Activated naive CD4-positive, alpha-beta T cell treated with anti-CD3 and anti-CD28 coated beads, Interleukin-2, amount 10 ng/mL, durations not matched to agents 7 days and 5 days (primary cell): ENCODE results near the gene EAF1.
"Not testable (repeated sequence)": the region's sequence is repeated elsewhere in the genome, so short reads cannot be mapped to it uniquely, and the experiment has no call there.

ENCODE experiments used
- CTCF ChIA-PET: fragments of 350-600 bp; sonication (Branson Sonifier 250); formaldehyde crosslinking; loops from one replicate; lab custom pipeline; 2021; ENCODE audit warnings: antibody characterized with exemption; lab: Charles Lee
- DNase-seq: peaks from one replicate; pipeline ENCODE4 v3.0.0-alpha.2; 2020
- H3K27ac Mint-ChIP-seq: one replicate; pipeline ENCODE4 v1.8.0; 2021; ENCODE audit warnings: mild to moderate bottlenecking, moderate library complexity, mixed read lengths
- H3K27me3 Mint-ChIP-seq: one replicate; pipeline ENCODE4 v1.8.0; 2021; ENCODE audit warnings: mild to moderate bottlenecking, mixed read lengths
- H3K36me3 Mint-ChIP-seq: one replicate; pipeline ENCODE4 v1.8.0; 2021; ENCODE audit warnings: mixed read lengths
- H3K4me1 Mint-ChIP-seq: one replicate; pipeline ENCODE4 v1.8.0; 2021; ENCODE audit warnings: mixed read lengths
- H3K4me3 Mint-ChIP-seq: one replicate; pipeline ENCODE4 v1.8.0; 2021; ENCODE audit warnings: mild to moderate bottlenecking, moderate library complexity, mixed read lengths
- H3K9me3 Mint-ChIP-seq: one replicate; pipeline ENCODE4 v1.8.0; 2021; ENCODE audit warnings: mixed read lengths

The EAF1 gene

DNA sequence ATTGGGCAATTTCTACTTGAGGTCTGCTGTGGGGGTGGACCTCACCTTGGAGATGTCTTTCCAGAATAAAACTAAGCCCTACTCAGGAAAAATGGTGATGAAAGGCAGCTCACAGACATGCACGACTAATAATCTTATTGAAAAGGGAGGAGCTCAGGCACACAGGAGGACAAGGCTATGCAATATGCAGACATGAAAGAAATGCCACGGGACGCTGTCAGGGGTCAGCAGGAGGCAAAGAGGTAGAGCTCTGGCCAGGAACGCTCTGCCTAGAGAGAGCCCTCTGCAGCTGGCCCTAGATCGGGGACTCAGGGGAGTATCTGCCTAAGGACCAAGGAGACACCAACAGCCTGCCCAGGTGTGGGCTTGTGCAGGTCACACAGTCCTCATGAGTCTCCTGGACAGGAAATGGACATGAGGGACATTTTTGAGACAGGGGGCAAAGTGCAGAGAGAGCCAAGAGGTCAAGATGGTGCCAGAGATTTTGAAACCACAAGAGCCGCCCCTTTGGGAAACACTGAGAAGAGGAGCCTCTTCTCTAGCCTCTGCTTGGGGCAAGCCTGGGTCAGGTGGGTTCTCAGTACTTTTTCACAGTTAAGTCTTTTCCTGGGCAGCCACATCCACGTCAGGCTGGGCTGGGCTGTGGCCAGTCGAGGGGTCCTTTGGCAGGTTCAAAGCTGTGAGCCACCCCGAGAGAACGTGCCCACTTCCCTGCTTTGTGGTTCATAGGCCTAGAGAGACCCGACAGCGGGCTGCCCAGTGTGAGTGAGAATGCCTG lies 23.2 kb downstream of the EAF1 start:
- Mint-ChIP-seq H3K27me3 (no peaks in the 10 kb centered on the region), H3K4me3 (no peak overlapping the region), H3K4me1 (no peaks in the 10 kb centered on the region), H3K9me3 (no peaks in the 10 kb centered on the region), H3K27ac (no peak overlapping the region), H3K36me3 (no peaks in the 10 kb centered on the region)
- no peak for DNase-seq
- CTCF ChIA-PET = no interaction called here

DNA sequence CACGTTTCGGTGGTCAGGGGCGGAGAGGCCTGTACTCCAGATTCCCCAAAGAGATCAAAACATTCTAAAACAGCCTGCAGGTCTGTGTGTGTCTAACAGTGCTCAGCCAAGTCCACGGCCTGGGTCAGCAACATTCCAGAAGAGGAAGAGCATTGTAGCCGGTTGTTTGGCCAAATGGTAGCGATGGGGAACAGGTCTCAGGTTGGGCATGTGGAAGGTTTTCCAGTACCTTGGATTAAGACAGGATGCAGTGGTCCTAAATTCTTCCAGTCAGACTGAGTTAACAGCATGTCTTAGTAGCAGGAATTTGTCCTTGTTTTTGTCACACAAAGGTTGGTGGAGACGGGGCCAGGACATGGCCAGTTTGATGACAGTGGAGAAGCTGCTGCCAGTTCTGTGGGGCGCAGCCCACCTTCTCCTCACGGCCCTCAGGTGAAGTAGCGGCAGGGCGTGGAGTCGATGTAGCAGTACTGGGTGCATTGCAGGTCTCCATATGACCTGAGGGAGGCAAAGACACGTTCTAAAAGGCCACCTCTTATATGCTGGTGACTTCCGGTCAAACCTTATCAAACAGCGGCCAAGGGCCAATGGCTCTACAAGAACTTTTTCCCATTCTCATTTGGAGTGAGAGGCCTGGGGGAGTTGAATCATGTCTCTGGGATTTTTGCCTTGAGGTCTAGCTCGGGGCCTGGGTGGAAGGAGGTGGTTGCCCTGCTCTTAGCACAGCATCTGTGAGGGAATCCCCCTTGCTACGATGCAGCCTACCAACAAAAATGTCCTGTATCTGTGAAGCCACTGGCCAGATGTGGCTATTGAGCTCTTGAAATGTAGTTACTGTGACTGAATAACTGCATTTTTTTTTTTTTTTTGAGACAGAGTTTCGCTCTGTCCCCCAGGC lies 24.1 kb downstream of the EAF1 start:
- peaks cover 3% of the 10 kb centered on the region for H3K27me3 Mint-ChIP-seq
- H3K27ac Mint-ChIP-seq = no peak overlapping the region
- H3K36me3 Mint-ChIP-seq = no peaks in the 10 kb centered on the region
- no peak overlapping the region for H3K4me3 Mint-ChIP-seq
- H3K4me1 Mint-ChIP-seq = no peaks in the 10 kb centered on the region
- no peak for DNase-seq
- CTCF ChIA-PET = interaction anchor here (0.8 kb wide), 1 partner anchor 13 kb away, joined by 4 read pairs; no protein-coding TSS in a partner anchor
- no peaks in the 10 kb centered on the region for H3K9me3 Mint-ChIP-seq

DNA sequence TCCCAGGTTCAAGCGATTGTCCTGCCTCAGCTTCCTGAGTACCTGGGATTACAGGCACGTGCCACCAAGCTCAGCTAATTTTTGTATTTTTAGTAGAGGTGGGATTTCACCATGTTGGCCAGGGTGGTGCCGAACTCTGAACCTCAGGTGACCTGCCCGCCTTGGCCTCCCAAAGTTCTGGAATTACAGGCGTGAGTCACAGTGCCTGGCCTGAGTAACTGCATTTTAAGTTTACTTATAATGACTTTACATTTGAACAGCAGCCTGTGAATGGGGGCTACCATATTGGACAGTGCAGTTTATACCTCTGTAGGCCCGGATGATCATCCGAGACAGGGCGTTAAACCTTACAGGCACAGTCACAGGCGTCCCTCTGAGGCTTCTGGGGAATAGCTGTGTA lies 24.8 kb downstream of the EAF1 start:
- H3K4me1 Mint-ChIP-seq = no peaks in the 10 kb centered on the region
- H3K4me3 Mint-ChIP-seq = no peak overlapping the region
- H3K27ac Mint-ChIP-seq = no peak overlapping the region
- peaks cover 4% of the 10 kb centered on the region for H3K27me3 Mint-ChIP-seq
- no peaks in the 10 kb centered on the region for H3K36me3 Mint-ChIP-seq
- no peak for DNase-seq
- no peaks in the 10 kb centered on the region for H3K9me3 Mint-ChIP-seq
- CTCF ChIA-PET = interaction anchor here (0.8 kb wide), 1 partner anchor 12 kb away, joined by 4 read pairs; no protein-coding TSS in a partner anchor

DNA sequence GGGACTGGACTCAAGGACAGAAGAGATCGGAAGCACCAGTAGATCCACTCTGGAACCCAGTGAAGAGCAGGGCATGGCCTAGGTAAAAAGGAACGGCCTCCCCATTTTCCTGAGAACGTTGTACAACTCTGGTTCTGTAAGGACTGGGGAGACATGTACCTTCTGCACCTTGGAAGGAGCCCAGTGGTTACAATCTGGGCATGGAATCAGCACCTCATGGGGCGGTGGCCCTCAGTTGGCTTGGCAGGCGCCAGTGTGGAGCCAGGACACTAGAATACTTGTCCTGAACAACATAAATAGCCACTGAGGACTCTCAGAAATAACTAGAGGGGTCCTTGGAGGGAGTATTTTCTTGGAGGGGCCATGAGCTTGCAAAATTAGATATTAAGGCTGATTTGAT lies 25.6 kb downstream of the EAF1 start:
- CTCF ChIA-PET = no interaction called here
- Mint-ChIP-seq H3K27ac (no peak overlapping the region), H3K4me3 (no peak overlapping the region), H3K9me3 (no peaks in the 10 kb centered on the region), H3K4me1 (no peaks in the 10 kb centered on the region), H3K36me3 (no peaks in the 10 kb centered on the region), H3K27me3 (peaks cover 4% of the 10 kb centered on the region)
- DNase-seq = no peak

DNA sequence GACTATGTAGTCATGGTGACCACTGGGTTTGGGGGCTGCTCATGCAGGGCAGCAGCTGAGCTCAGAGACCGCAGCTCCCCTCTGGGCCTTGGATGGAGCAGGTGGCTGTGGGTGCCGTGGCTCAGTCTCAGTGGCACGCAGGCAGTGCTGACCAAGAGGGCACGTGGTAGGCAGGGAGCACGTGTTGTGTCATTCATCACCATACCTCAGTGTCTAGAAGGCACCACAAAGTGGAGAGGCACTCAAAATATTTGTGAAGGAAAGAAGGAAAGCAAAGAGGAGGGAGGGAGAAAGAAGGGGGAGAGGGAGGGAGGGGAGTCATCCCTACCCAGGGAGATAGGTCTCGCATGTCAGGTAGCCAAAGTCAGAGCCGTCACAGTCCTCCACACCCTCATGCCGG lies 26.1 kb downstream of the EAF1 start:
- CTCF ChIA-PET = no interaction called here
- Mint-ChIP-seq H3K4me3 (no peak overlapping the region), H3K27ac (no peak overlapping the region), H3K4me1 (peaks cover 4% of the 10 kb centered on the region), H3K9me3 (no peaks in the 10 kb centered on the region), H3K36me3 (peaks cover 2% of the 10 kb centered on the region), H3K27me3 (peaks cover 4% of the 10 kb centered on the region)
- no peak for DNase-seq

DNA sequence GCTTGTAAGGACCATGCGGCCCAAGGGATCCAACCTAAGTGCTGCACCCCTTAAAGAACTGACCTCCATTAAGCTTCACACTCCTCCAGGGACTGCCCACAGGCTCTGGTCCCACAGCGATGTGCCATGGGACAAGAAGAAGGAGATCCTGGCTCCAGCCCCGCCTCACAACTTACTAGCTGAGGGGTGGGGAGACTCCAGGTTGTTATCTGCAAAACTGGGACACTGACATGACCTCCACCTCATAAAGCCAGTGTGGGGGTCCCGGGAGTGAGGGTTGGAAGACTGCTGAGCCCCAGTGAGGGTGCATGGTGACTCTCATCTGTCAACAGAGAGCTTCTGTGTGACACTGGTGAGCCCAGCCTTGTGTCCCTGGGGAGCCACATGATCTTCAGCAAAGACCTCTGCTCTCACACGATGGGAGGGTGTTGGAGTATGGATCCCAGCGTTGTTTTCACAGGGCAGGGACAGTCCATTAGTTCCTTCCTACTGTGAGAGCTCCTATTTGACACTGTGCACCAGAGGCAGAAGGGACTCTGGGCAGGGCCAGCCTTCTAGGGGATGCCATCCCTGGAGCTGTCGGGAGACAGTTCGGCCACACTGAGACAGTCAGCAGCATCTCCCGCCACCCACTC lies 26.7 kb downstream of the EAF1 start:
- CTCF ChIA-PET = interaction anchor here (1.1 kb wide), 2 partner anchors 49 to 102 kb away, joined by 3 to 4 read pairs; no protein-coding TSS in a partner anchor

DNA sequence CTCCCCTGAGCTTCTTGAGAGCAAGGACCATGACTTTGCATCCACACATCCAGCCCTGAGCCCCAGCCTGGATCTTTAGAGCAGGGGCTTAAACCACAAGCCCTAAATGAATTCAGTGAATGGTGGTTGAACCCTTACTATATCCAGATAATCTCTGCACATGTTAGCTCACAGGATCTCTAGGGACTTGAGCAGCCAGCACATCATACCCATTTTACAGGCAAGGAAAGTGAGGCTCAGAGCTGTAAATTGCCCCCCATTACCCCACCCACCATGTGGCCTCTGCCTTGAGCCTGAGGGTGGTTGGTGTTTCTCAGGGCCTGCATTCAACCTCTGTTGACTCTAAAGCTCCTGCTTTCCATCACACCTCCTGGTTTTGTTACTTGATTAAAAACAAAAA lies 27.6 kb downstream of the EAF1 start:
- H3K9me3 Mint-ChIP-seq = no peaks in the 10 kb centered on the region
- no peak overlapping the region for H3K4me3 Mint-ChIP-seq
- CTCF ChIA-PET = interaction anchor here (1.1 kb wide), 2 partner anchors 50 to 102 kb away, joined by 3 to 4 read pairs; no protein-coding TSS in a partner anchor
- no peak for DNase-seq
- no peak overlapping the region for H3K27ac Mint-ChIP-seq
- H3K4me1 Mint-ChIP-seq = peaks cover 6% of the 10 kb centered on the region
- peaks cover 4% of the 10 kb centered on the region for H3K27me3 Mint-ChIP-seq
- H3K36me3 Mint-ChIP-seq = peaks cover 2% of the 10 kb centered on the region

More for the DNA sequence above, 26.7 kb downstream of the EAF1 start:
- Mint-ChIP-seq H3K4me1 (peaks cover 4% of the 10 kb centered on the region), H3K27ac (no peak overlapping the region), H3K36me3 (peaks cover 2% of the 10 kb centered on the region), H3K4me3 (no peak overlapping the region), H3K9me3 (no peaks in the 10 kb centered on the region), H3K27me3 (peaks cover 4% of the 10 kb centered on the region)
- DNase-seq = no peak

DNA sequence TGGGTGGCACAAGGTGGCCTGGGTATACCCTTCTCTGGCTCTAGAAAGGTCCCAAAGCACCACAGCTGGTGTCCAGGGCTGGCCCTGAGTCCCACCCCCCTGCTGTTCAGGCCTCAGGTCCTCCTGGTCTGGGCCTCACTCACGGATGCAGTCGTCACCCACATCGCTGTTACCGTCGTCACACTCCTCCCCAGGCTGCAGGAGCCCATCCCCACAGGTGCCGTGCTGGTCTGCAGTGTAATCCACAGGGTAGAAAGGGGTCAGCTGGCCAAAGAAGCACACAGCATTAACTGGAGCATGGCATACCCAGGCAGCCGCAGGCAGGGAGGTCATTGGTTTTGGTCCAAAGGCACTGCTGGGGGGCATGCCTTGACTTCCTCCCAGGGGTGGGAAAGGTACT lies 28.4 kb downstream of the EAF1 start:
- peaks cover 2% of the 10 kb centered on the region for H3K36me3 Mint-ChIP-seq
- peak overlapping the region; percentile 11 for H3K27ac Mint-ChIP-seq
- CTCF ChIA-PET = no interaction called here
- peaks cover 14% of the 10 kb centered on the region for H3K4me1 Mint-ChIP-seq
- peaks cover 4% of the 10 kb centered on the region for H3K27me3 Mint-ChIP-seq
- no peaks in the 10 kb centered on the region for H3K9me3 Mint-ChIP-seq
- H3K4me3 Mint-ChIP-seq = no peak overlapping the region
- DNase-seq = no peak

DNA sequence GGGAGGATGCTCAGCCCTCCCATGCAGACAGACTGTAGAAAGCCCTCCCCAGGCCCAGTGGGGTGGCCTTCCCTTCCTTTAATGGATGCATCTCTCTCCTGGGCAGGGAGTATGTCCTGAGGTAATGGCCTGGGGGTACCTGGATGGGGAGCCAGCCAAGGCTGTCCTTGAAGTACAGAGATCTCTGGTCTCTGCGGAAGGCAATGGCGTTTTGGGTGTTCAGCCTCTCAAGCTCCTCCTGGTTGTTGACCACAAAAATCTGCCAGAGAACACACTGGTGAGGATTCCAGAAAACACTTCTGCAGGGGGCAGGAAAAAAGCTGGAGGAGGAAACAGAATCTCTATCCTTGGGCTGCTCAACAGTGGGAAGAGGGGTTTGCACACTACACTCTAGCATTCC lies 28.9 kb downstream of the EAF1 start:
- Mint-ChIP-seq H3K4me3 (no peak overlapping the region), H3K9me3 (no peaks in the 10 kb centered on the region), H3K36me3 (peaks cover 2% of the 10 kb centered on the region), H3K4me1 (peaks cover 20% of the 10 kb centered on the region), H3K27ac (no peak overlapping the region), H3K27me3 (peaks cover 8% of the 10 kb centered on the region)
- CTCF ChIA-PET = no interaction called here
- no peak for DNase-seq

DNA sequence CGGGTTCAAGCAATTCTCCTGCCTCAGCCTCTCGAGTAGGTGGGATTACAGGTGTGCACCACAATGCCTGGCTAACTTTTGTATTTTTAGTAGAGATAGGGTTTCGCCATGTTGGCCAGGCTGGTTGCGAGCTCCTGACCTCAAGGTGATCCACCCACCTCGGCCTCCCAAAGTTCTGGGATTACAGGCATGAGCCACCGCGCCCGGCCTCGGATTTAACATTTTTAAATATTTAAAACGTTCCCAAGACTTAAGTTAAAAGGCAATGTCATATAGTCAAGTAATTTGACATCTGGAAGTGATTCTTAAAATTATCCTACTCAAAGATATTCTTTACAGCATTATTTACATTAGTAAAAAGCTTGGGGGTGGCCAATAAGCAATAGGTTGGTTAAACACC lies 29.5 kb downstream of the EAF1 start:
- H3K4me1 Mint-ChIP-seq = peaks cover 24% of the 10 kb centered on the region
- H3K36me3 Mint-ChIP-seq, CTCF ChIA-PET, H3K9me3 Mint-ChIP-seq, DNase-seq, H3K27ac Mint-ChIP-seq, H3K4me3 Mint-ChIP-seq: not testable (repeated sequence)
- peaks cover 11% of the 10 kb centered on the region for H3K27me3 Mint-ChIP-seq

DNA sequence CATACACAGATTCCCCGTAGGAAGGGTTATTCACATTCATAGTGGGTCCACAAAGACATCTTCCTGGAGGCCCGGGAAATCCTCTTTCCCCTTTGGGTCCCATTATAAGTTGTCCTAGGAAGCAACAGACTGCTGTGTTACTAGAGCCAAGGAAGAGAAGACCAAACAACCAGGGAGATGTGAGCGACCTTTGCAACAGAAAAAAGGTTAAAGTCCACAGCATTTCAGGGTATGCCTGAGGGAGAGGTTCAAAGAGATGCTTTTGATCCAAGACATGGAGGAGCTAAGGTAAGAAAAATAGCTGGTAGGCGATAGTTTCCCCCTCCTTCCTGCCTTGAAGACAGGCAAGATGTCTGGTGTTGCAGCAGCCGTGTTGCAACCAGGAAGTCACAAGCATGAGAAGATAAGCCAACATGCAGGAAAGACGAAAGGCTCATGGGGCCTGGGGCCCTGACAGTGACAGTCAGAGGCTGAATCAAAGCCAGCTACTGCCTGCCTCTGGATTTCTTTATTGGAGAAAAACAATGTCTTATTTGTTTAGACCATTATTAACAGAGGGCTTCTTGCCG lies 30.9 kb downstream of the EAF1 start:
- peaks cover 29% of the 10 kb centered on the region for H3K4me1 Mint-ChIP-seq

DNA sequence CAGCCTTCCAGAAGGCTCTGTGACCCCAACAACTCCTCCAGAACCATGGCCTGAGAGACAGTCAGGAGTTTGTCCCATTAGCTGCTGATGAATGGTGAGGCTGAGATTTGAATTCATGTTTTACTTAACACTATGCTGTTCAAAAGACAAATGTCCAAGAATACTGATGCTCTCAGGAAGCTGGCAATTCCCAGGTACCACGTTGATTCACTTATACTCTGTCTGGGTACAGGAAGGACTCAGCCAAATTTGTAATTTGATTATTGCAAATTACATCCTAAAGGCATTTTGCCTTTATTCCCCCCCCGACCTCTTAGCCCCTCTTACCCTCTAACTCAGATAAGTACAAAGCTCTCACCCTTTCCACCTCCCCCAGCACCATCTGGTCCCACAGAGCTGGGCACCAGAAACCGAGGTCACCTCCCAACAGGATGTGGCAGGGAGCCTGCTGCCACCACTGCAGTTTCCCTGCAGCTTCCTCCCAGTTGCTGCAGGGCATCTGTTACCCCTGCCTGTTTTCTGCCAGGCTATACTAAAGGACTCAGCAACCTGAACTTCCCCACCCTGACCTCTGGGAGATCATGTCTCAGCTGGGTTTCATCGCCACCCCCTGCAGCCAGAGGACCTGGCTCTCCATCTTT lies 33.6 kb downstream of the EAF1 start:
- no peaks in the 10 kb centered on the region for H3K9me3 Mint-ChIP-seq
- peak; percentile 50 for DNase-seq

More for the DNA sequence above, 30.9 kb downstream of the EAF1 start:
- Mint-ChIP-seq H3K4me3 (no peak overlapping the region), H3K9me3 (no peaks in the 10 kb centered on the region), H3K36me3 (peaks cover 2% of the 10 kb centered on the region), H3K27ac (no peak overlapping the region), H3K27me3 (peaks cover 11% of the 10 kb centered on the region)
- CTCF ChIA-PET = no interaction called here
- no peak for DNase-seq

DNA sequence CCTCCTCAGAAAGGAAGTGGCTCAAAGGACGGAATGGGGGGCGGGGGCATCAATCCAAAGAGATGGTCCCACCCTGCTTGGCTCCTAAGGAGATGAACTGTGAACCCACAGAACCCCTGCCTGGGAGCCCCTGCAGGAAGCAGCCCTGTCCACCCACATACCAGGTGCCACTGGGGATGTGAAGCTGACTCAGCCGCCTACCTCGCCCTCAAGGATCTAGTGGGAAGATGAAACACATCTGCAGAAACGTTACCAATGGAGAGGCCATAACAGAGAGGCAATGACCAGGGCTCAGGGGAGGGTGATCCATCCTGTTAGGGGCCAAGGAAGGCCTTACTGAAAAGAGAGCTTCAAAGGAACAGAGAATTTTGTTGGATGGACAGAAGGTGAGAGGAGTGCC lies 35.1 kb downstream of the EAF1 start:
- Mint-ChIP-seq H3K4me3 (peak overlapping the region; percentile 22), H3K9me3 (no peaks in the 10 kb centered on the region), H3K27me3 (peaks cover 7% of the 10 kb centered on the region), H3K27ac (no peak overlapping the region), H3K4me1 (peaks cover 29% of the 10 kb centered on the region), H3K36me3 (peaks cover 2% of the 10 kb centered on the region)
- CTCF ChIA-PET = interaction anchor here (0.7 kb wide), 1 partner anchor 57 kb away, joined by 3 read pairs; no protein-coding TSS in a partner anchor
- DNase-seq = no peak

More for the DNA sequence above, 33.6 kb downstream of the EAF1 start:
- Mint-ChIP-seq H3K27me3 (peaks cover 11% of the 10 kb centered on the region), H3K4me1 (peaks cover 29% of the 10 kb centered on the region), H3K27ac (no peak overlapping the region), H3K36me3 (peaks cover 2% of the 10 kb centered on the region), H3K4me3 (no peak overlapping the region)
- CTCF ChIA-PET = interaction anchor here (1.5 kb wide), 1 partner anchor 55 kb away, joined by 3 read pairs; no protein-coding TSS in a partner anchor
